Measurements from ENCODE around the gene NUP155.

GRCh38 chr5:37255774-37256358 is 115.0 kb downstream of the NUP155 start:
- no peak for TF ChIP-seq RAD21 (IDR thresholded peaks at IDR 0.05; ENCODE audit: low read length)
- no peak for TF ChIP-seq FOS (IDR thresholded peaks at IDR 0.05; ENCODE audit: low read depth, low read length)
- TF ChIP-seq POLR2A (IDR thresholded peaks at IDR 0.05; ENCODE audit: low read depth, low read length) = no peak
- TF ChIP-seq, protein P1, sequence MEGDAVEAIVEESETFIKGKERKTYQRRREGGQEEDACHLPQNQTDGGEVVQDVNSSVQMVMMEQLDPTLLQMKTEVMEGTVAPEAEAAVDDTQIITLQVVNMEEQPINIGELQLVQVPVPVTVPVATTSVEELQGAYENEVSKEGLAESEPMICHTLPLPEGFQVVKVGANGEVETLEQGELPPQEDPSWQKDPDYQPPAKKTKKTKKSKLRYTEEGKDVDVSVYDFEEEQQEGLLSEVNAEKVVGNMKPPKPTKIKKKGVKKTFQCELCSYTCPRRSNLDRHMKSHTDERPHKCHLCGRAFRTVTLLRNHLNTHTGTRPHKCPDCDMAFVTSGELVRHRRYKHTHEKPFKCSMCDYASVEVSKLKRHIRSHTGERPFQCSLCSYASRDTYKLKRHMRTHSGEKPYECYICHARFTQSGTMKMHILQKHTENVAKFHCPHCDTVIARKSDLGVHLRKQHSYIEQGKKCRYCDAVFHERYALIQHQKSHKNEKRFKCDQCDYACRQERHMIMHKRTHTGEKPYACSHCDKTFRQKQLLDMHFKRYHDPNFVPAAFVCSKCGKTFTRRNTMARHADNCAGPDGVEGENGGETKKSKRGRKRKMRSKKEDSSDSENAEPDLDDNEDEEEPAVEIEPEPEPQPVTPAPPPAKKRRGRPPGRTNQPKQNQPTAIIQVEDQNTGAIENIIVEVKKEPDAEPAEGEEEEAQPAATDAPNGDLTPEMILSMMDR (conservative IDR thresholded peaks at IDR 0.05; ENCODE audit: low read depth, low read length) = no peak
- TF ChIP-seq CEBPB (IDR thresholded peaks at IDR 0.05; ENCODE audit: low read depth, low read length) = no peak
- TF ChIP-seq, protein P2, sequence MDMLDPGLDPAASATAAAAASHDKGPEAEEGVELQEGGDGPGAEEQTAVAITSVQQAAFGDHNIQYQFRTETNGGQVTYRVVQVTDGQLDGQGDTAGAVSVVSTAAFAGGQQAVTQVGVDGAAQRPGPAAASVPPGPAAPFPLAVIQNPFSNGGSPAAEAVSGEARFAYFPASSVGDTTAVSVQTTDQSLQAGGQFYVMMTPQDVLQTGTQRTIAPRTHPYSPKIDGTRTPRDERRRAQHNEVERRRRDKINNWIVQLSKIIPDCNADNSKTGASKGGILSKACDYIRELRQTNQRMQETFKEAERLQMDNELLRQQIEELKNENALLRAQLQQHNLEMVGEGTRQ (IDR thresholded peaks at IDR 0.05; ENCODE audit: low read depth, low read length) = no peak

Data from IMR-90 (cell line).